ENCODE measurements around the gene ZDHHC4.
A peak's percentile ranks its signal among the peaks of the same experiment; 100 is the strongest.

Gene ZDHHC4

GRCh38 chr7:6530626-6531491 is 46.4 kb upstream of the ZDHHC4 start:
- H3F3A ChIP-seq (ENCODE audit: control insufficient read depth, insufficient read depth), result no peaks in the 10 kb centered on the region
- H3K9me3 ChIP-seq (ENCODE audit: control insufficient read depth, insufficient read depth, low read length), result no peaks in the 10 kb centered on the region
- peaks cover 75% of the 10 kb centered on the region for H3K27me3 ChIP-seq (ENCODE audit: control insufficient read depth, low read length)
- H3K27ac ChIP-seq (ENCODE audit: low read depth, low read length), result no peak overlapping the region
- H3K4me3 ChIP-seq (ENCODE audit: low read length), result peak overlapping the region; percentile 79
- H4K20me1 ChIP-seq (ENCODE audit: control insufficient read depth, insufficient read depth, low read depth, low read length), result 0 out of 2 replicates have a peak, but pooled peaks cover 9% of the 10 kb centered on the region
- peaks cover 17% of the 10 kb centered on the region for H3K4me1 ChIP-seq (ENCODE audit: control insufficient read depth, low read length)
- H3K79me2 ChIP-seq (ENCODE audit: control insufficient read depth, low read length), result no peaks in the 10 kb centered on the region
- peak overlapping the region; percentile 97 for H3K4me2 ChIP-seq (ENCODE audit: low read length)
- TF ChIP-seq CTCF (IDR thresholded peaks at IDR 0.05; ENCODE audit: low read depth, low read length, poor library complexity, severe bottlenecking), result no peak
- no peak for TF ChIP-seq EZH2phosphoT487 (IDR thresholded peaks at IDR 0.05; ENCODE audit: borderline replicate concordance, low read length)
- no peaks in the 10 kb centered on the region for H3K9me2 ChIP-seq (replicated peaks; ENCODE audit: control insufficient read depth, low read length)
- no peaks in the 10 kb centered on the region for H3K36me3 ChIP-seq (ENCODE audit: control insufficient read depth, low read length)

GRCh38 chr7:6531492-6532279 is 45.6 kb upstream of the ZDHHC4 start:
- Histone ChIP-seq H3K4me2 (ENCODE audit: low read length) (peak overlapping the region; percentile 97), H3F3A (ENCODE audit: control insufficient read depth, insufficient read depth) (no peaks in the 10 kb centered on the region), H3K27me3 (ENCODE audit: control insufficient read depth, low read length) (peaks cover 78% of the 10 kb centered on the region), H3K27ac (ENCODE audit: low read depth, low read length) (no peak overlapping the region), H3K9me3 (ENCODE audit: control insufficient read depth, insufficient read depth, low read length) (no peaks in the 10 kb centered on the region), H4K20me1 (ENCODE audit: control insufficient read depth, insufficient read depth, low read depth, low read length) (0 out of 2 replicates have a peak, but pooled peaks cover 9% of the 10 kb centered on the region), H3K79me2 (ENCODE audit: control insufficient read depth, low read length) (no peaks in the 10 kb centered on the region), H3K9me2 (replicated peaks; ENCODE audit: control insufficient read depth, low read length) (no peaks in the 10 kb centered on the region), H3K4me3 (ENCODE audit: low read length) (peak overlapping the region; percentile 79), H3K4me1 (ENCODE audit: control insufficient read depth, low read length) (peaks cover 17% of the 10 kb centered on the region), H3K36me3 (ENCODE audit: control insufficient read depth, low read length) (no peaks in the 10 kb centered on the region)
- TF ChIP-seq CTCF (IDR thresholded peaks at IDR 0.05; ENCODE audit: low read depth, low read length, poor library complexity, severe bottlenecking), result no peak
- TF ChIP-seq EZH2phosphoT487 (IDR thresholded peaks at IDR 0.05; ENCODE audit: borderline replicate concordance, low read length), result no peak

DNA sequence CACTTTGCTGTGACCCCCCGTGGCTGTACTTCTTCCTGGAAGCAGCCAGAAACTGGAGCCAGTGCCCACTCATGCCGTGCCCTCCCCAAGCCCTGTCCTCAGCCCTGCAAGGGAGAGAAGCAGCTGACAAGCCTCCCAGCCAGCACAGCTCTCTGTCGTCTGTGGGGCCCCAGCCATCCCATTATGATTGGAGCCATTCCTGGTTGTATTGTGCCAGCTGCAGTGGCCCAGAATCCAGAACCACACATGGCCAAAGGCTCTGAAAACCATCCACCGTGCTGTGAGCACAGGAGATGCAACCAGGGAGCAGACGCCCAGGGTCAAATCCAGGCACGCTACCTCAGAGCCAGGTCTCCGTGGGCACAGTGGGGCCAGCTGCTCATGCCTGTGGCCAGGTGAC is 44.7 kb upstream of the ZDHHC4 start:
- TF ChIP-seq CTCF (IDR thresholded peaks at IDR 0.05; ENCODE audit: low read depth, low read length, poor library complexity, severe bottlenecking) (no peak), EZH2phosphoT487 (IDR thresholded peaks at IDR 0.05; ENCODE audit: borderline replicate concordance, low read length) (no peak)
- Histone ChIP-seq H3K27me3 (ENCODE audit: control insufficient read depth, low read length) (peaks cover 73% of the 10 kb centered on the region), H3K9me3 (ENCODE audit: control insufficient read depth, insufficient read depth, low read length) (no peaks in the 10 kb centered on the region)

More for the DNA sequence above, 44.7 kb upstream of the ZDHHC4 start:
- H3F3A ChIP-seq (ENCODE audit: control insufficient read depth, insufficient read depth), result no peaks in the 10 kb centered on the region
- no peak overlapping the region for H3K27ac ChIP-seq (ENCODE audit: low read depth, low read length)
- no peak overlapping the region for H3K4me3 ChIP-seq (ENCODE audit: low read length)
- no peaks in the 10 kb centered on the region for H3K9me2 ChIP-seq (replicated peaks; ENCODE audit: control insufficient read depth, low read length)
- H3K4me2 ChIP-seq (ENCODE audit: low read length), result no peak overlapping the region
- H4K20me1 ChIP-seq (ENCODE audit: control insufficient read depth, insufficient read depth, low read depth, low read length), result 0 out of 2 replicates have a peak, but pooled peaks cover 9% of the 10 kb centered on the region
- no peaks in the 10 kb centered on the region for H3K79me2 ChIP-seq (ENCODE audit: control insufficient read depth, low read length)
- H3K36me3 ChIP-seq (ENCODE audit: control insufficient read depth, low read length), result no peaks in the 10 kb centered on the region
- peaks cover 17% of the 10 kb centered on the region for H3K4me1 ChIP-seq (ENCODE audit: control insufficient read depth, low read length)

Measured in DOHH2 (cell line).